Effector memory CD4-positive, alpha-beta T cell (primary cell): ENCODE measurements around the gene IFIT1B.
"Not testable (repeated sequence)": the region's sequence is repeated elsewhere in the genome, so short reads cannot be mapped to it uniquely, and the experiment has no call there.

Experiments used
- DNase-seq, 3 donors: peaks; one replicate each; pipeline ENCODE4 v3.0.0-alpha.2; 2020
- H3K27ac ChIP-seq: 2 replicates; pipeline ENCODE4 v1.7.0; 2013; ENCODE audit warnings: mild to moderate bottlenecking, low read length, moderate library complexity; ENCODE audit not compliant: insufficient read depth, poor library complexity, severe bottlenecking
- H3K27me3 ChIP-seq: replicated peaks from 2 replicates; pipeline ENCODE4 v1.7.0; 2013; ENCODE audit warnings: mild to moderate bottlenecking, low read length; ENCODE audit not compliant: insufficient read depth, control insufficient read depth, poor library complexity, severe bottlenecking
- H3K36me3 ChIP-seq: 2 replicates; pipeline ENCODE4 v1.7.0; 2013; ENCODE audit warnings: mild to moderate bottlenecking, low read length, moderate library complexity; ENCODE audit not compliant: control insufficient read depth, insufficient read depth
- H3K4me1 ChIP-seq: 2 replicates; pipeline ENCODE4 v1.7.0; 2013; ENCODE audit warnings: low read length, mild to moderate bottlenecking; ENCODE audit not compliant: control insufficient read depth, insufficient read depth, poor library complexity, severe bottlenecking
- H3K4me3 ChIP-seq: 2 replicates; pipeline ENCODE4 v1.7.0; 2013; ENCODE audit warnings: low read length, low read depth, mild to moderate bottlenecking; ENCODE audit not compliant: insufficient read depth, poor library complexity, severe bottlenecking
- H3K9me3 ChIP-seq: 2 replicates; pipeline ENCODE4 v1.7.0; 2013; ENCODE audit warnings: mild to moderate bottlenecking, low read length, moderate library complexity; ENCODE audit not compliant: control insufficient read depth

Gene IFIT1B

DNA sequence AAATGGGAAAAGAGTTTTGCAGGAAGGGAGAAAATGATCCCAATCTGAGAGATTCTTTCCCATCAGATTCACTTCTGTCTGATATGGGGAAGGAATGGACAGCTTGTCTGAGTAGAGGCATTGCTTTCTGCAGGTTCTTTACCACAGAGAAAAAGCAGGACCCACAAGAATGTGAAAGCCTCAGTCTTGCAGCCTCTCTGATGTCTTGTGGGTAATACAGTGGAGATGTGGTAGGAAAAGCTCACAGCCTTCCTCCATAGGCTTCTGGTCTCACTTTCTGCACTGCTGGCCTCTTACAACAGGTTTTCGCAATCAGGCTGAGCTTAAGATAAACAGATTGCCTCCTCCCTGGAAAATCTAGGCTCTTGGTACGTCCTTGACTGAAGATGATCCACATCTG is 15.1 kb downstream of the IFIT1B start:
- H3K36me3 ChIP-seq, result no peaks in the 10 kb centered on the region
- H3K27me3 ChIP-seq, result no peaks in the 10 kb centered on the region
- peak overlapping the region; percentile 71 for H3K27ac ChIP-seq
- no peaks in the 10 kb centered on the region for H3K9me3 ChIP-seq
- no peak for DNase-seq
- peaks cover 11% of the 10 kb centered on the region for H3K4me1 ChIP-seq
- peak overlapping the region; percentile 67 for H3K4me3 ChIP-seq

- no peak for DNase-seq
- no peaks in the 10 kb centered on the region for H3K36me3 ChIP-seq
- no peak overlapping the region for H3K27ac ChIP-seq
- no peaks in the 10 kb centered on the region for H3K27me3 ChIP-seq
- H3K9me3 ChIP-seq, result no peaks in the 10 kb centered on the region
- peaks cover 11% of the 10 kb centered on the region for H3K4me1 ChIP-seq
- H3K4me3 ChIP-seq, result no peak overlapping the region
Observed at GRCh38 chr10:89393898-89394297, 16.0 kb downstream of the IFIT1B start.

DNA sequence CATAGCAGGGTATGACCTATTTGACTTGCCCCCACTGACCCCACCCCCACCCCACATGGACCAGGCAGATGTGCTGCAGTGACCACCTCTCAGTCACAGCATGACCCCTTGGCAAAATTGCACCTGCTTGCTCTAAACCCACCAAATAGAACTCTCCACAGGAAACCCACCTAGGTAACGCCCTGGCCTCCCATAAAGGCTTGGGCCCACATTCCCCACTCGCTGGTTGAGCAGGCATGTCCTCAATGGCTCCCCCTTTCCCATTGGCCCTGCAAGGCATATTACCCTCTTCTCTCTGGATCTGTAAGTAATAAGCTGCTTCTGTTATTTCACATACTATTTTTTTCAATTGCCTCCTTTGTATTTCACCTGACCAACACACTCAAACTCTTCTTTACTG is 17.3 kb downstream of the IFIT1B start:
- Histone ChIP-seq H3K36me3 (no peaks in the 10 kb centered on the region), H3K27me3 (no peaks in the 10 kb centered on the region)

GRCh38 chr10:89398003-89398749 is 20.3 kb downstream of the IFIT1B start:
- no peak for DNase-seq
- H3K4me3 ChIP-seq, result no peak overlapping the region
- no peaks in the 10 kb centered on the region for H3K9me3 ChIP-seq
- no peak overlapping the region for H3K27ac ChIP-seq
- H3K36me3 ChIP-seq, result peaks cover 3% of the 10 kb centered on the region
- H3K27me3 ChIP-seq, result no peaks in the 10 kb centered on the region
- H3K4me1 ChIP-seq, result peaks cover 6% of the 10 kb centered on the region

More for the DNA sequence above, 17.3 kb downstream of the IFIT1B start:
- Histone ChIP-seq H3K9me3 (no peaks in the 10 kb centered on the region), H3K27ac (no peak overlapping the region), H3K4me3 (no peak overlapping the region), H3K4me1 (peaks cover 11% of the 10 kb centered on the region)
- no peak for DNase-seq

- H3K27me3 ChIP-seq, result no peaks in the 10 kb centered on the region
- H3K4me3 ChIP-seq, result no peak overlapping the region
- H3K27ac ChIP-seq, result no peak overlapping the region
- no peak for DNase-seq
- peaks cover 3% of the 10 kb centered on the region for H3K36me3 ChIP-seq
- no peaks in the 10 kb centered on the region for H3K4me1 ChIP-seq
- no peaks in the 10 kb centered on the region for H3K9me3 ChIP-seq
Observed at GRCh38 chr10:89399956-89400355, 22.1 kb downstream of the IFIT1B start.

GRCh38 chr10:89403043-89403442 is 25.2 kb downstream of the IFIT1B start:
- no peak overlapping the region for H3K27ac ChIP-seq
- H3K36me3 ChIP-seq, result peaks cover 3% of the 10 kb centered on the region
- DNase-seq, result no peak
- no peaks in the 10 kb centered on the region for H3K27me3 ChIP-seq
- no peak overlapping the region for H3K4me3 ChIP-seq
- no peaks in the 10 kb centered on the region for H3K9me3 ChIP-seq
- H3K4me1 ChIP-seq, result no peaks in the 10 kb centered on the region

DNA sequence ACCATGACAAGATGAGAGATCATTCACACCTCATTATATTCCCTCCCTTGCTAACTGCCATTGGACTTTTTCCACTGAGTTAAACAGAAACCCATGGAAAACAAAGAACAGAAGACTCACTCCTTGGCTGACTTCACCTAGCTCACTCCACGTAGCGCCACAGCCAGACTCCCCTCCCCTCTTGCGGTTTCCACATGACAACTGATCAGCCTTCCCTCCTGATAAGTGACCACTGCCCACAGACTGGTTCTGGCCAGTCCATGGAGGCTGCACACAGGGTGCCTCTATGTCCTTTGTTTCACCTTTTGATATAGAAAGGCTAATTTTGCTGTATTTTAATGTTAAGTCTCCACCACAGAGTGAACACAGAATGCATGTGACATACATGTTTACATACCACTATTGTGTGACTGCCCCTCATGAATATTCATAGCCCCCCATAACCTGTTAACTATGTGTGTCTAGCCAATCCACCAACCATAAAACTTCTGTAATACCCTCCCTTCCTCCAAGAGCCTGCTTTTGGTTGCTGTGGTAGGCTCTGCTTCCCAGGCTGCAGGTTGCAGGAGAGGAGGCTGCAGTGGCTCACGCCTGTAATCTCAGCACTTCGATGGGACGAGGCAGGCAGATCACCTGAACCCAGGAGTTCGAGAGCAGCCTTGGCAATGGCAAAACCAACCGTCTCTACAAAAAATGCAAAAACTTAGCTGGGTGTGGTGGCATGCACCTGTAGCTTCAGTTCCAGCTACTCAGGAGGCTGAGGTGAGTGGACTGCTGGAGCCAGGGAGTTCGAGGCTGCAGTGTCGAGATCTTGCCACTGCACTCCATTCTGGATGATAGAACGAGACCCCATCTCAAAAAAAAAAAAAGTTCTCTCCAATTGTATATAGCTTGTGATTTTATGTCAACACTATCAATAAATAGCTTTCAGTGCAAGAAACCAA is 26.5 kb downstream of the IFIT1B start:
- H3K4me3 ChIP-seq, result no peak overlapping the region

GRCh38 chr10:89406178-89406577 is 28.3 kb downstream of the IFIT1B start:
- DNase-seq, H3K9me3 ChIP-seq, H3K27me3 ChIP-seq, H3K4me1 ChIP-seq, H3K4me3 ChIP-seq, H3K36me3 ChIP-seq, H3K27ac ChIP-seq: not testable (repeated sequence)

More for the DNA sequence above, 26.5 kb downstream of the IFIT1B start:
- no peaks in the 10 kb centered on the region for H3K4me1 ChIP-seq
- no peaks in the 10 kb centered on the region for H3K9me3 ChIP-seq
- DNase-seq, result no peak
- no peak overlapping the region for H3K27ac ChIP-seq
- H3K27me3 ChIP-seq, result no peaks in the 10 kb centered on the region
- peaks cover 3% of the 10 kb centered on the region for H3K36me3 ChIP-seq

- H3K4me1 ChIP-seq, H3K27ac ChIP-seq, DNase-seq, H3K9me3 ChIP-seq, H3K4me3 ChIP-seq, H3K27me3 ChIP-seq, H3K36me3 ChIP-seq: not testable (repeated sequence)
Observed at GRCh38 chr10:89407792-89408191, 29.9 kb downstream of the IFIT1B start.

- H3K4me3 ChIP-seq, H3K9me3 ChIP-seq, H3K36me3 ChIP-seq, H3K27me3 ChIP-seq, H3K27ac ChIP-seq, DNase-seq, H3K4me1 ChIP-seq: not testable (repeated sequence)
Observed at GRCh38 chr10:89409282-89409681, 31.4 kb downstream of the IFIT1B start.
